HEK293T (cell line): ENCODE data around the gene NARS2.

Experiments used
- ARNT ChIP-seq: fragments of 450-650 bp; IDR thresholded peaks from 2 replicates; pipeline ENCODE4 v1.6.1; 2017; ENCODE audit warnings: mild to moderate bottlenecking
- PKNOX1 ChIP-seq: fragments of 450-650 bp; IDR thresholded peaks from 2 replicates; pipeline ENCODE4 v1.6.1; 2016

- TF ChIP-seq ARNT, result no peak
- no peak for TF ChIP-seq PKNOX1
These were observed 96.1 kb downstream of the NARS2 start for GRCh38 chr11:78478536-78478935.
